ENCODE measurements around the gene C1S. TPM values are rescaled to one million over a fixed set of nuclear protein-coding genes. Genes with fewer than 3 reads are reported as not detected.
A peak's percentile ranks its signal among the peaks of the same experiment; 100 is the strongest.

The C1S gene
- total and polyA plus RNA-seq, 2 experiments from 2014 or later = 120 to 143 TPM

DNA sequence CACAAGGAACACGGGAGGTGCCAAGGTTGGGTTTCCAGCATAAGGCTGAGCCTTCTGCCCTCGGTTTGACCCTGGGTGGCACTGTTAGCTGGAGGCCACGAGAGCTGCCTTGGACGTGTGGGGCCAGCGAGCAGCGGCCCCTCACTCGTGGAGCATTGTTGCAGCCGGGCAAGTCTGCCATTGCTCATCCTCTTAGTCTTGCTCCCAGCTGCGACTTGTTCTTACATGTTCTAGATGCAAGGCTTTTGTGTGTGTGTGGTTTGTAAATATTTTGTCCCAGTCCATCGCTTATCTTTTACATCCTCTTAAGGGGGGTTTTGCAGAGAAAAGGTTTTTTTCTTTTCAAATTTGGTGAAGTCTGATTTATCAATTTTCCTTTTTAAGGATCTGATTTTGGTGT lies 21.1 kb upstream of the C1S start:
- Histone ChIP-seq H2AFZ (no peak overlapping the region), H3K4me1 (ENCODE audit: insufficient read depth) (no peaks in the 10 kb centered on the region), H3K36me3 (replicated peaks; ENCODE audit: insufficient read depth, low read depth) (no peaks in the 10 kb centered on the region), H3K9me3 (ENCODE audit: low read depth) (no peaks in the 10 kb centered on the region), H3K27me3 (no peaks in the 10 kb centered on the region), H3K9me2 (replicated peaks; ENCODE audit: insufficient read depth) (no peaks in the 10 kb centered on the region), H3K27ac (no peak overlapping the region), H3K79me2 (no peaks in the 10 kb centered on the region), H3K4me3 (no peak overlapping the region), H4K20me1 (ENCODE audit: insufficient read depth, poor library complexity, severe bottlenecking) (no peaks in the 10 kb centered on the region), H3K4me2 (no peak overlapping the region)
- WGBS (ENCODE audit: low lambda C conversion rate, missing lambda C conversion rate) = 78% methylated on average over 10 of the region's 10 CpGs
- DNase-seq (ENCODE audit: low spot score) = no peak
- TF ChIP-seq EZH2phosphoT487 (IDR thresholded peaks at IDR 0.05; ENCODE audit: low read depth, severe bottlenecking, unreplicated experiment) (no peak), EZH2 (IDR thresholded peaks at IDR 0.05; ENCODE audit: borderline replicate concordance) (no peak)
- TF ChIP-seq, protein P1, sequence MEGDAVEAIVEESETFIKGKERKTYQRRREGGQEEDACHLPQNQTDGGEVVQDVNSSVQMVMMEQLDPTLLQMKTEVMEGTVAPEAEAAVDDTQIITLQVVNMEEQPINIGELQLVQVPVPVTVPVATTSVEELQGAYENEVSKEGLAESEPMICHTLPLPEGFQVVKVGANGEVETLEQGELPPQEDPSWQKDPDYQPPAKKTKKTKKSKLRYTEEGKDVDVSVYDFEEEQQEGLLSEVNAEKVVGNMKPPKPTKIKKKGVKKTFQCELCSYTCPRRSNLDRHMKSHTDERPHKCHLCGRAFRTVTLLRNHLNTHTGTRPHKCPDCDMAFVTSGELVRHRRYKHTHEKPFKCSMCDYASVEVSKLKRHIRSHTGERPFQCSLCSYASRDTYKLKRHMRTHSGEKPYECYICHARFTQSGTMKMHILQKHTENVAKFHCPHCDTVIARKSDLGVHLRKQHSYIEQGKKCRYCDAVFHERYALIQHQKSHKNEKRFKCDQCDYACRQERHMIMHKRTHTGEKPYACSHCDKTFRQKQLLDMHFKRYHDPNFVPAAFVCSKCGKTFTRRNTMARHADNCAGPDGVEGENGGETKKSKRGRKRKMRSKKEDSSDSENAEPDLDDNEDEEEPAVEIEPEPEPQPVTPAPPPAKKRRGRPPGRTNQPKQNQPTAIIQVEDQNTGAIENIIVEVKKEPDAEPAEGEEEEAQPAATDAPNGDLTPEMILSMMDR (IDR thresholded peaks at IDR 0.05; ENCODE audit: poor library complexity) = no peak

DNA sequence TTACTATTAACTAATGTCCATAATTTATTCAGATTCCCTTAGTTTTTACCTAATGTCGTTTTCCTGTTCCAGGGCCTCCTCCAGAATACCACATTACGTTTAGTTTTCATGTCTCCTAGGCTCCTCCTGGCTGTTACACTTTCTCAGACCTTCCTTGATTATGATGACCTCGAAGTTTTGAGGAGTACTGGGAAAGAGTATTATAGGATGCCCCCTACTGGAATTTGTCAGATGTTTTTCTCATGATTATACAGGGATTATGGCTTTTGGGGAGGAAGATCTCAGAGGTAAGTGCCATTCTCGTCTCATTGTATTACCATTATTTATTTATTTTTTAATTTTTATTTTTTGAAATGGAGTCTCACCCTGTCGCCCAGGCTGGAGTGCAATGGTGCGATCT lies 17.7 kb upstream of the C1S start:
- no peaks in the 10 kb centered on the region for H3K36me3 ChIP-seq (replicated peaks; ENCODE audit: insufficient read depth, low read depth)
- no peaks in the 10 kb centered on the region for H3K9me3 ChIP-seq (ENCODE audit: low read depth)
- H4K20me1 ChIP-seq (ENCODE audit: insufficient read depth, poor library complexity, severe bottlenecking) = no peaks in the 10 kb centered on the region
- H3K9me2 ChIP-seq (replicated peaks; ENCODE audit: insufficient read depth) = no peaks in the 10 kb centered on the region
- no peaks in the 10 kb centered on the region for H3K27me3 ChIP-seq
- H3K4me3 ChIP-seq = no peak overlapping the region
- no peak overlapping the region for H2AFZ ChIP-seq
- peak; percentile 58 for DNase-seq (ENCODE audit: low spot score)
- TF ChIP-seq, protein P1 (IDR thresholded peaks at IDR 0.05; ENCODE audit: poor library complexity) = peak; percentile 51
- no peak for TF ChIP-seq EZH2phosphoT487 (IDR thresholded peaks at IDR 0.05; ENCODE audit: low read depth, severe bottlenecking, unreplicated experiment)
- H3K27ac ChIP-seq = no peak overlapping the region
- no peaks in the 10 kb centered on the region for H3K79me2 ChIP-seq
- no peak overlapping the region for H3K4me2 ChIP-seq
- no peaks in the 10 kb centered on the region for H3K4me1 ChIP-seq (ENCODE audit: insufficient read depth)
- 57% methylated on average over 6 of the region's 6 CpGs for WGBS (ENCODE audit: low lambda C conversion rate, missing lambda C conversion rate)

DNA sequence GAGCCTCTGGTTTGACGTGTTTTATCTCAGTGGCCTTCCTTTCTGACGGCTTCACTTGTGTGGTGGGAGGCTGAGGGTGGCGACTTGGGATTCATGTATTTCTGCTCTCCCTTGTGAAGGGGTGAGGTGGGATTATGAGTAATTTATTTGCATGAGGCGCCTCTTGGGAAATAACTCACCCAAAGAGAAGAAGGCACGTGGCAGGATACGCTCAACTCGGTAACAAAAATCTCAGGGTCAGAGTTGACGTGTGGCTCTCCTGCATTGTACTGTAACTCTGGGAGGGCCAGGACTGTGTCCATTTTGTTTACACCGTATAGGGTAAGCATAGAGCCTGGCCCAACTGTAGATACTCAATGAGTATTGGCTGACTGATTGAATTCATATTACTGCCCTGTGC lies 14.6 kb upstream of the C1S start:
- Histone ChIP-seq H3K4me2 (no peak overlapping the region), H3K9me3 (ENCODE audit: low read depth) (no peaks in the 10 kb centered on the region)

More for the DNA sequence above, 14.6 kb upstream of the C1S start:
- H3K9me2 ChIP-seq (replicated peaks; ENCODE audit: insufficient read depth) = no peaks in the 10 kb centered on the region
- H3K27ac ChIP-seq = no peak overlapping the region
- H3K36me3 ChIP-seq (replicated peaks; ENCODE audit: insufficient read depth, low read depth) = no peaks in the 10 kb centered on the region
- no peak overlapping the region for H2AFZ ChIP-seq
- no peaks in the 10 kb centered on the region for H4K20me1 ChIP-seq (ENCODE audit: insufficient read depth, poor library complexity, severe bottlenecking)
- TF ChIP-seq, protein P1 (IDR thresholded peaks at IDR 0.05; ENCODE audit: poor library complexity) = no peak
- no peak for TF ChIP-seq EZH2 (IDR thresholded peaks at IDR 0.05; ENCODE audit: borderline replicate concordance)
- TF ChIP-seq EZH2phosphoT487 (IDR thresholded peaks at IDR 0.05; ENCODE audit: low read depth, severe bottlenecking, unreplicated experiment) = no peak
- no peaks in the 10 kb centered on the region for H3K79me2 ChIP-seq
- WGBS (ENCODE audit: low lambda C conversion rate, missing lambda C conversion rate) = 94% methylated on average over 9 of the region's 9 CpGs
- H3K4me1 ChIP-seq (ENCODE audit: insufficient read depth) = no peaks in the 10 kb centered on the region
- no peak overlapping the region for H3K4me3 ChIP-seq
- H3K27me3 ChIP-seq = no peaks in the 10 kb centered on the region
- DNase-seq (ENCODE audit: low spot score) = no peak
